OCI-LY1 (cell line): ENCODE measurements around the gene SMIM1.

Source experiments
- CTCF ChIP-seq: fragments of 200-600 bp; sonication (generic), shearing (Covaris generic); IDR thresholded peaks from 2 replicates; pipeline ENCODE4 v1.5.1; 2017; ENCODE audit warnings: mild to moderate bottlenecking, antibody characterized with exemption, low read length, moderate library complexity, mixed read lengths
- EZH2 ChIP-seq: fragments of 200-600 bp; sonication (generic), shearing (Covaris generic); IDR thresholded peaks from 2 replicates; pipeline ENCODE4 v1.8.0; 2017; ENCODE audit warnings: borderline replicate concordance, mixed run types, mild to moderate bottlenecking, antibody characterized with exemption, low read length, moderate library complexity, mixed read lengths

DNA sequence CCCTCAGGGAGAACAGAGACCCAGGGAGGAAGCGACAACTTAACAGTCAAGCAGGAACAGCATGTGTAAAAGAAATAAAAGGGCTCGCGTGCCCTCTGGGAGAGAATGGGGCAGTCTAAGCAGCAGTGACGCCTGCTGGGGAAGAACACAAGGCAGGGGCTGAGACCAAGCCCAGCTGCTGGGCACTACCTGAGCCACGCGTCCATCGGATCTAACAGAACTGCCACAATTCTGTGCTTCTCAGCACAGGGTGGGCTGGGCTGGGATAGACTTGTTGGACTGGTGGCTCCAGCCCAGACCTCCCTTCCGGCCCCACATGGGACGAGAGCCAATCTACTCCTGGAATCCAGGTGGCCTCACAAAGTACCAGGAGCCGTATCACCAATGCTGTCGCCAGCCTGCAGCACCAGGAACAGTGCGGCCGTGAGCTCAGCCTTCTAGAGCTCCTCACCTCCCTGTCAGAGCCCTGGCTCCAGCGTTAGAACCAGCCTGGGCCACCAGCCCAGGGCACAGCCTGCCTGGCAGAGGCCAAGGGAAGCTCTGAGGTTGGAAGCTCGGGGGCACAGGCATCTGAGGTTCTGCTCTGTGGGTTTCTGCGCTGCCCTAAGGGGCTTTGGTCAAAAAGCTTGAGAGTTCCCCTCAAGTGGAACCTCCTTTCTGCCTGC, 16.3 kb downstream of the SMIM1 start:
- no peak for TF ChIP-seq CTCF
- TF ChIP-seq EZH2: no peak
